ENCODE data around the gene CYP39A1.

DNA sequence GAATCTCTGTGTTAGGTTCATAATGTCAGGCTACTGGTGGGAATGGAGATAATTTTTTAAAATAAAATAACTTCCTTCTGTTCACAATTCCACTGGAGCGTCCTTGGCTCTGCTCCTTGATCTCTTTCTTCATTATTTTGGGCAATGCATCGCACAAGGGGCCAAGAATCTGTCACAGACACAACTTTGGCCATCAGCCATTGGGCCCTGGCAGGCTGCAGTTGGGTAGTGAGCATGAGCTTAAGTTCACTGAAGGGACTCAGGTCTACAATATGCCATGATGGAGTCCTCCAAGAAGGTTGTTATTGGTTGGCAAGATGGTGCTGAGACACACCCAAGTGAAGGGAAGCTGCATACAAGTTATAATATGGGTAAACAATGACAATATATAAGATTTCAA lies 40.0 kb downstream of the CYP39A1 start:
- TF ChIP-seq, protein P1, sequence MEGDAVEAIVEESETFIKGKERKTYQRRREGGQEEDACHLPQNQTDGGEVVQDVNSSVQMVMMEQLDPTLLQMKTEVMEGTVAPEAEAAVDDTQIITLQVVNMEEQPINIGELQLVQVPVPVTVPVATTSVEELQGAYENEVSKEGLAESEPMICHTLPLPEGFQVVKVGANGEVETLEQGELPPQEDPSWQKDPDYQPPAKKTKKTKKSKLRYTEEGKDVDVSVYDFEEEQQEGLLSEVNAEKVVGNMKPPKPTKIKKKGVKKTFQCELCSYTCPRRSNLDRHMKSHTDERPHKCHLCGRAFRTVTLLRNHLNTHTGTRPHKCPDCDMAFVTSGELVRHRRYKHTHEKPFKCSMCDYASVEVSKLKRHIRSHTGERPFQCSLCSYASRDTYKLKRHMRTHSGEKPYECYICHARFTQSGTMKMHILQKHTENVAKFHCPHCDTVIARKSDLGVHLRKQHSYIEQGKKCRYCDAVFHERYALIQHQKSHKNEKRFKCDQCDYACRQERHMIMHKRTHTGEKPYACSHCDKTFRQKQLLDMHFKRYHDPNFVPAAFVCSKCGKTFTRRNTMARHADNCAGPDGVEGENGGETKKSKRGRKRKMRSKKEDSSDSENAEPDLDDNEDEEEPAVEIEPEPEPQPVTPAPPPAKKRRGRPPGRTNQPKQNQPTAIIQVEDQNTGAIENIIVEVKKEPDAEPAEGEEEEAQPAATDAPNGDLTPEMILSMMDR (IDR thresholded peaks at IDR 0.05) = no peak
- no peak for TF ChIP-seq POLR2A (IDR thresholded peaks at IDR 0.05)

Data from gastroesophageal sphincter (tissue), 3 donors.